ENCODE results near the gene CDH4. TPM values are rescaled to one million over a fixed set of nuclear protein-coding genes. Genes with fewer than 3 reads are reported as not detected.

The CDH4 gene
- total and polyA plus RNA-seq, 2 donors (not counting 3 experiments of a cell fraction or from before 2014, with no cell fraction given), result 0.17 to 0.51 TPM

- POLR2A ChIA-PET, result no interaction called here
- H3K9me3 ChIP-seq (replicated peaks; ENCODE audit: control insufficient read depth, insufficient read depth, low read length), result no peaks in the 10 kb centered on the region
- no peaks in the 10 kb centered on the region for H3K27me3 ChIP-seq (ENCODE audit: control insufficient read depth in 2 of 2, insufficient read depth in 2 of 2, low read length in 2 of 2)
- dilution Hi-C loops (cut with MboI; ENCODE audit: extremely low pct_ligation_motif_present, low sequenced_read_pairs) (no loop called here), intact Hi-C loops (cut with micrococcal nuclease) (no loop called here)
- no peaks in the 10 kb centered on the region for H3K9me1 ChIP-seq (replicated peaks; ENCODE audit: control insufficient read depth, extremely low read depth, insufficient read depth, low read length)
- H3K36me3 ChIP-seq (ENCODE audit: control insufficient read depth in 2 of 2, extremely low read depth in 1 of 2, insufficient read depth in 2 of 2, low read length in 2 of 2), result no peaks in the 10 kb centered on the region
- H4K20me1 ChIP-seq (replicated peaks; ENCODE audit: control insufficient read depth, extremely low read depth, insufficient read depth, low read length), result no peaks in the 10 kb centered on the region
- DNase-seq (ENCODE audit: low read depth, low spot score), result no peak
- TF ChIP-seq JUN (IDR thresholded peaks at IDR 0.05; ENCODE audit: borderline replicate concordance, insufficient read depth, insufficient read length, low read depth), result no peak
- TF ChIP-seq MAX (IDR thresholded peaks at IDR 0.05; ENCODE audit: insufficient read depth, insufficient read length), result no peak
- no peak for TF ChIP-seq FOS (IDR thresholded peaks at IDR 0.05; ENCODE audit: borderline replicate concordance, insufficient read depth, low read length)
- TF ChIP-seq MYC (IDR thresholded peaks at IDR 0.05; ENCODE audit: low read depth, low read length), result no peak
- no peak for TF ChIP-seq POLR2A (IDR thresholded peaks at IDR 0.05; ENCODE audit: low read depth, low read length)
- TF ChIP-seq EZH2 (IDR thresholded peaks at IDR 0.05; ENCODE audit: borderline replicate concordance, low read depth, low read length, severe bottlenecking), result no peak
- no peak for TF ChIP-seq POLR2AphosphoS5 (IDR thresholded peaks at IDR 0.05; ENCODE audit: insufficient read depth, low read depth, low read length)
- no peak for TF ChIP-seq GATA2 (IDR thresholded peaks at IDR 0.05; ENCODE audit: insufficient read depth, insufficient read length, low read depth, low read length)
- no peak for TF ChIP-seq CTCF (IDR thresholded peaks at IDR 0.05; ENCODE audit: extremely low read depth in 1 of 2, insufficient read depth in 1 of 2, low read depth in 1 of 2, low read length in 2 of 2)
- H3K9ac ChIP-seq (replicated peaks; ENCODE audit: extremely low read depth, insufficient read depth, low read length), result no peak overlapping the region
- H3K27ac ChIP-seq (ENCODE audit: insufficient read depth, low read depth, low read length), result no peak overlapping the region
- FAIRE-seq, result no peak
- CTCF ChIA-PET, result no interaction called here
- no peaks in the 10 kb centered on the region for H3K4me1 ChIP-seq (ENCODE audit: control insufficient read depth, extremely low read depth, insufficient read depth, low read length)
- H3K4me3 ChIP-seq (replicated peaks in 1 of 3; ENCODE audit: insufficient read depth in 1 of 3, low read depth in 1 of 3, low read length in 3 of 3), result no peak overlapping the region
- no TSS peak for BruUV-seq (replicated peaks)
- no peaks in the 10 kb centered on the region for H3K79me2 ChIP-seq (ENCODE audit: control insufficient read depth, insufficient read depth, low read length)
- no peak overlapping the region for H2AFZ ChIP-seq (ENCODE audit: low read depth, low read length)
- H3K4me2 ChIP-seq (ENCODE audit: insufficient read depth, low read length), result no peak overlapping the region
Observed at GRCh38 chr20:61840779-61841455, 588.9 kb downstream of the CDH4 start.

All from endothelial cell of umbilical vein (primary cell).